Gastrocnemius medialis (tissue), 4 donors: ENCODE results near the gene LSM5. TPM values are rescaled to one million over a fixed set of nuclear protein-coding genes. Genes with fewer than 3 reads are reported as not detected.
"Not testable (repeated sequence)": the region's sequence is repeated elsewhere in the genome, so short reads cannot be mapped to it uniquely, and the experiment has no call there.

Source experiments
- ATAC-seq, 2 donors: fragments of 150-250 bp; one replicate each; pipeline ENCODE4 v1.9.1; 2016
- DNase-seq, 2 donors: peaks; one replicate each; pipeline ENCODE4 v3.0.0-alpha.2; 2019
- H3K27ac ChIP-seq, 4 donors: fragments of 200-600 bp; sonication (generic); 1 replicate in 1 of 4; 2 replicates in 3 of 4; pipeline ENCODE4 v1.5.1; 2016 to 2018; ENCODE audit warnings: mild to moderate bottlenecking in 2 of 4, moderate library complexity in 1 of 4
- H3K27me3 ChIP-seq, 3 donors: fragments of 200-600 bp; sonication (generic) in 2 of 3; 1 replicate in 1 of 3; 2 replicates in 2 of 3; pipeline versions ENCODE4 v1.5.1 to v1.6.0; 2016 to 2019; ENCODE audit warnings: mild to moderate bottlenecking in 1 of 3, moderate library complexity in 1 of 3
- H3K36me3 ChIP-seq, 2 donors: fragments of 200-600 bp; sonication (generic) in 1 of 2; one replicate each; pipeline ENCODE4 v1.5.1; 2017 to 2018
- H3K4me1 ChIP-seq, 2 donors: fragments of 200-600 bp; sonication (generic) in 1 of 2; one replicate each; pipeline ENCODE4 v1.5.1; 2016 to 2017; ENCODE audit warnings: mild to moderate bottlenecking in 2 of 2
- H3K4me3 ChIP-seq, 4 donors: fragments of 200-600 bp; sonication (generic) in 3 of 4; 1 replicate in 1 of 4; 2 replicates in 3 of 4; pipeline ENCODE4 v1.5.1; 2016 to 2019; ENCODE audit warnings: mild to moderate bottlenecking in 2 of 4
- H3K9me3 ChIP-seq, 3 donors: fragments of 200-600 bp; sonication (generic) in 2 of 3; 1 replicate in 1 of 3; 2 replicates in 2 of 3; pipeline ENCODE4 v1.5.1; 2016 to 2019
- CTCF ChIP-seq, 5 experiments: fragments of 450-650 bp in 3 of 5; fragments of 200-600 bp in 2 of 5; sonication (generic) in 2 of 5; IDR thresholded peaks in 4 of 5; conservative IDR thresholded peaks in 1 of 5; 1 replicate in 4 of 5; 2 replicates in 1 of 5; pipeline ENCODE4 v1.5.1; 2016 to 2019; ENCODE audit warnings: antibody characterized with exemption in 5 of 5, mild to moderate bottlenecking in 3 of 5, moderate library complexity in 3 of 5
- POLR2A ChIP-seq, 2 donors: fragments of 450-650 bp; IDR thresholded peaks; one replicate each; pipeline ENCODE4 v1.6.1; 2017; ENCODE audit warnings: antibody characterized with exemption in 2 of 2, mild to moderate bottlenecking in 2 of 2, moderate library complexity in 2 of 2
- in situ Hi-C, 4 donors: fragments of 200-750 bp; cut with MboI; loops; one replicate each; pipeline versions ENCODE4 v1.15.0 to v1.8.0; 2017; ENCODE audit warnings: low sequenced_read_pairs in 4 of 4
- intact Hi-C: fragments of 100-400 bp; cut with DNase I; formaldehyde crosslinking; loops from one replicate; pipeline ENCODE4 v1.15.1; 2023; ENCODE audit warnings: low total_unique reads
- total RNA-seq, 4 donors: library from RNA; depleted of rRNA; stranded (reverse); fragments of >200 nt; gene quantifications; one replicate each; pipeline versions ENCODE4 v1.1.0 to v1.2.3, GENCODE V29; 2016

Gene LSM5
- total RNA-seq, 4 donors from 2014 or later = 11.7 to 28.7 (median 14.8) TPM

GRCh38 chr7:32506266-32507054 lies 16.3 kb upstream of the LSM5 start:
- DNase-seq = no peak
- Histone ChIP-seq H3K9me3 (no peaks in the 10 kb centered on the region), H3K4me3 (no peak overlapping the region), H3K27me3 (no peaks in the 10 kb centered on the region), H3K4me1 (peaks cover 10 to 13% of the 10 kb centered on the region in 2 donors), H3K27ac (no peak overlapping the region), H3K36me3 (no peaks in the 10 kb centered on the region)
- TF ChIP-seq CTCF (IDR thresholded peaks at IDR 0.05 in 4 of 5, conservative IDR thresholded peaks at IDR 0.05 in 1 of 5) (no peak), POLR2A (IDR thresholded peaks at IDR 0.05) (no peak)
- in situ Hi-C loops = no loop called here
- intact Hi-C loops = no loop called here
- peak; percentile 70 to 77 for ATAC-seq

GRCh38 chr7:32502728-32503127 lies 12.5 kb upstream of the LSM5 start:
- H3K4me1 ChIP-seq = peaks cover 21 to 22% of the 10 kb centered on the region in 2 donors
- in situ Hi-C loops = no loop called here
- intact Hi-C loops = no loop called here

GRCh38 chr7:32501522-32501921 lies 11.3 kb upstream of the LSM5 start:
- no peak for ATAC-seq
- no peak for DNase-seq
- TF ChIP-seq POLR2A (IDR thresholded peaks at IDR 0.05) (no peak), CTCF (IDR thresholded peaks at IDR 0.05 in 4 of 5, conservative IDR thresholded peaks at IDR 0.05 in 1 of 5) (no peak)
- Histone ChIP-seq H3K9me3 (no peaks in the 10 kb centered on the region), H3K36me3 (no peaks in the 10 kb centered on the region), H3K27me3 (no peaks in the 10 kb centered on the region), H3K27ac (peak overlapping the region in 3 of 4 donors; percentile 12 to 59 (median 37)), H3K4me1 (peaks cover 27 to 31% of the 10 kb centered on the region in 2 donors), H3K4me3 (no peak overlapping the region)
- intact Hi-C loops = no loop called here
- in situ Hi-C loops = no loop called here

More at GRCh38 chr7:32502728-32503127, 12.5 kb upstream of the LSM5 start:
- Histone ChIP-seq H3K27ac (no peak overlapping the region), H3K9me3 (no peaks in the 10 kb centered on the region), H3K4me3 (no peak overlapping the region), H3K36me3 (no peaks in the 10 kb centered on the region), H3K27me3 (no peaks in the 10 kb centered on the region)
- DNase-seq (no peak), ATAC-seq (no peak)
- TF ChIP-seq CTCF (IDR thresholded peaks at IDR 0.05 in 4 of 5, conservative IDR thresholded peaks at IDR 0.05 in 1 of 5) (no peak), POLR2A (IDR thresholded peaks at IDR 0.05) (no peak)

GRCh38 chr7:32500922-32501341 lies 10.8 kb upstream of the LSM5 start:
- H3K27me3 ChIP-seq = no peaks in the 10 kb centered on the region
- no peaks in the 10 kb centered on the region for H3K36me3 ChIP-seq
- H3K9me3 ChIP-seq = no peaks in the 10 kb centered on the region
- in situ Hi-C loops = no loop called here
- H3K4me1 ChIP-seq = peaks cover 29 to 36% of the 10 kb centered on the region in 2 donors
- H3K4me3 ChIP-seq = no peak overlapping the region
- intact Hi-C loops = no loop called here
- DNase-seq (no peak), ATAC-seq (peak; percentile 60 to 62)
- H3K27ac ChIP-seq = peak overlapping the region in 3 of 4 donors; percentile 12 to 59 (median 37)
- TF ChIP-seq CTCF (IDR thresholded peaks at IDR 0.05 in 4 of 5, conservative IDR thresholded peaks at IDR 0.05 in 1 of 5) (no peak), POLR2A (IDR thresholded peaks at IDR 0.05) (no peak)

- ATAC-seq, H3K9me3 ChIP-seq, H3K27me3 ChIP-seq, H3K4me3 ChIP-seq, in situ Hi-C loops, intact Hi-C loops, DNase-seq, H3K36me3 ChIP-seq: not testable (repeated sequence)
- H3K27ac ChIP-seq = peak overlapping the region in 1 of 4 donors; percentile 37
- H3K4me1 ChIP-seq = peaks cover 29 to 36% of the 10 kb centered on the region in 2 donors
Measured at GRCh38 chr7:32500216-32500615, 10.0 kb upstream of the LSM5 start.

- not testable (repeated sequence) for H3K27ac ChIP-seq, DNase-seq, H3K9me3 ChIP-seq, H3K27me3 ChIP-seq, H3K36me3 ChIP-seq, H3K4me3 ChIP-seq, ATAC-seq
- peaks cover 30 to 36% of the 10 kb centered on the region in 2 donors for H3K4me1 ChIP-seq
- intact Hi-C loops (loop anchor here (10.0 kb wide), 2 partner anchors 545 to 625 kb away; partner anchors contain the start of gene BBS9), in situ Hi-C loops (loop anchor here in 3 of 4 donors (25.0 kb wide), 4 partner anchors 563 to 762 kb away; partner anchors contain the start of genes BBS9 (in 1 of the 3) and NT5C3A (in 1 of the 3))
Measured at GRCh38 chr7:32499755-32500154, 9.6 kb upstream of the LSM5 start.
